HepG2 (cell line): ENCODE results near the gene TMEM87A. TPM values are rescaled to one million over a fixed set of nuclear protein-coding genes. Genes with fewer than 3 reads are reported as not detected.
A peak's percentile ranks its signal among the peaks of the same experiment; 100 is the strongest.

Experiments used
- AKAP8 ChIP-seq: sonication (generic); formaldehyde crosslinking; IDR thresholded peaks from 2 replicates; pipeline ENCODE4 v1.5.1; 2020; ENCODE audit warnings: mild to moderate bottlenecking, missing genetic modification reagents
- ATRX ChIP-seq: sonication (generic); formaldehyde crosslinking; IDR thresholded peaks from 2 replicates; pipeline ENCODE4 v1.4.0; 2020; ENCODE audit warnings: missing genetic modification reagents, borderline replicate concordance
- BORCS8-MEF2B ChIP-seq: sonication (generic); formaldehyde crosslinking; IDR thresholded peaks from 2 replicates; pipeline ENCODE4 v1.8.0; 2022; ENCODE audit warnings: mild to moderate bottlenecking, missing genetic modification reagents
- CEBPG ChIP-seq: IDR thresholded peaks from 2 replicates; pipeline ENCODE4 v1.6.1; 2016
- DNMT1 ChIP-seq: sonication (generic); formaldehyde crosslinking; IDR thresholded peaks from 2 replicates; pipeline ENCODE4 v1.5.1; 2020; ENCODE audit warnings: mild to moderate bottlenecking, missing genetic modification reagents
- EHMT2 ChIP-seq: fragments of 200-600 bp; sonication (generic); IDR thresholded peaks from 2 replicates; pipeline ENCODE4 v1.7.0; 2017; ENCODE audit warnings: antibody characterized with exemption, low read depth, low read length, borderline replicate concordance
- GFI1 ChIP-seq: sonication (generic); formaldehyde crosslinking; IDR thresholded peaks from 2 replicates; pipeline ENCODE4 v1.5.0; 2020; ENCODE audit warnings: missing genetic modification reagents, mild to moderate bottlenecking, borderline replicate concordance
- HINFP ChIP-seq: sonication (generic); formaldehyde crosslinking; IDR thresholded peaks from 2 replicates; pipeline ENCODE4 v1.4.0; 2020; ENCODE audit warnings: low read depth, mild to moderate bottlenecking, missing genetic modification reagents
- HIVEP1 ChIP-seq: sonication (generic); formaldehyde crosslinking; IDR thresholded peaks from 2 replicates; pipeline ENCODE4 v1.4.0; 2020; ENCODE audit warnings: mild to moderate bottlenecking, missing genetic modification reagents
- HOMEZ ChIP-seq: IDR thresholded peaks from 2 replicates; pipeline ENCODE4 v1.6.1; 2016; ENCODE audit warnings: low read depth
- MYPOP ChIP-seq: sonication (generic); formaldehyde crosslinking; IDR thresholded peaks from 2 replicates; pipeline ENCODE4 v1.8.1; 2023; ENCODE audit warnings: mild to moderate bottlenecking, moderate library complexity, missing genetic modification reagents
- NFIC ChIP-seq: IDR thresholded peaks from 2 replicates; pipeline ENCODE4 v1.6.1; 2012; ENCODE audit warnings: mild to moderate bottlenecking, low read length, inconsistent platforms
- PRDM10 ChIP-seq: sonication (generic); formaldehyde crosslinking; IDR thresholded peaks from 2 replicates; pipeline ENCODE4 v1.4.0; 2020; ENCODE audit warnings: low read depth, missing genetic modification reagents
- THAP8 ChIP-seq: sonication (generic); formaldehyde crosslinking; IDR thresholded peaks from 2 replicates; pipeline ENCODE4 v1.5.1; 2020; ENCODE audit warnings: missing genetic modification reagents, mild to moderate bottlenecking, borderline replicate concordance
- TRIM22 ChIP-seq: fragments of 450-650 bp; IDR thresholded peaks from 2 replicates; pipeline ENCODE4 v1.6.1; 2017
- WIZ ChIP-seq: sonication (generic); formaldehyde crosslinking; IDR thresholded peaks from 2 replicates; pipeline ENCODE4 v1.5.1; 2020; ENCODE audit warnings: mild to moderate bottlenecking, missing genetic modification reagents
- ZNF121 ChIP-seq: sonication (generic); formaldehyde crosslinking; IDR thresholded peaks from 2 replicates; pipeline ENCODE4 v1.5.0; 2020; ENCODE audit warnings: mild to moderate bottlenecking, missing genetic modification reagents
- ZNF333 ChIP-seq: sonication (generic); formaldehyde crosslinking; IDR thresholded peaks from 2 replicates; pipeline ENCODE4 v1.4.0; 2020; ENCODE audit warnings: mild to moderate bottlenecking, missing genetic modification reagents, borderline replicate concordance
- ZNF546 ChIP-seq: sonication (generic); formaldehyde crosslinking; conservative IDR thresholded peaks from 2 replicates; pipeline ENCODE4 v1.8.1; 2023; ENCODE audit warnings: mild to moderate bottlenecking, missing genetic modification reagents
- polyA plus RNA-seq, 8 experiments: library from polyadenylated mRNA; depleted of rRNA in 3 of 8; stranded (reverse) in 7 of 8; unstranded in 1 of 8; fragments of >200 nt; fragmentation: Illumina TruSeq in 4 of 8; extraction: Trizol in 4 of 8; gene quantifications; 2 replicates each; pipeline versions ENCODE4 v1.2.1 to v1.2.3, GENCODE V29; 2011 to 2016; ENCODE audit warnings: low read depth in 4 of 8, missing spikeins in 1 of 8, mixed read lengths in 1 of 8; ENCODE audit not compliant: insufficient read depth in 1 of 8
- total RNA-seq, 5 experiments: library from RNA; depleted of rRNA; stranded (reverse); fragments of >200 nt; fragmentation: Illumina TruSeq; extraction: Trizol; gene quantifications; 2 replicates each; pipeline ENCODE4 v1.2.3, GENCODE V29; 2016; ENCODE audit warnings: low read depth in 1 of 5

TMEM87A gene
- total and polyA plus RNA-seq, 2 of the 13 experiments (the other 11 are each of a cell fraction or from before 2014, with no cell fraction given): 20.2 to 42.8 TPM

GRCh38 chr15:42286445-42287029 lies 13.3 kb upstream of the TMEM87A start (continued):
- TF ChIP-seq TRIM22: no peak
- TF ChIP-seq HIVEP1 (CRISPR knock-in tag): no peak
- no peak for TF ChIP-seq ATRX (CRISPR knock-in tag)
- TF ChIP-seq EHMT2: no peak
- TF ChIP-seq BORCS8-MEF2B: no peak
- TF ChIP-seq PRDM10 (CRISPR knock-in tag): peak; percentile 40; the same call in 1 of the 2 replicates
- no peak for TF ChIP-seq HINFP (CRISPR knock-in tag)
- no peak for TF ChIP-seq WIZ
- no peak for TF ChIP-seq THAP8 (CRISPR knock-in tag)
- TF ChIP-seq HOMEZ (CRISPR knock-in tag): peak; percentile 72; the same call in 1 of the 2 replicates
- no peak for TF ChIP-seq ZNF333 (CRISPR knock-in tag)
- TF ChIP-seq AKAP8 (CRISPR knock-in tag): no peak
- TF ChIP-seq CEBPG: peak; percentile 99
- no peak for TF ChIP-seq MYPOP (CRISPR knock-in tag)
- TF ChIP-seq DNMT1 (CRISPR knock-in tag): no peak
- TF ChIP-seq ZNF546 (CRISPR knock-in tag): no peak
- no peak for TF ChIP-seq NFIC
- no peak for TF ChIP-seq ZNF121 (CRISPR knock-in tag)
- peak; percentile 75 for TF ChIP-seq GFI1 (CRISPR knock-in tag)
